Parathyroid adenoma (tissue), 2 donors: Measurements from ENCODE around the gene DSCAM.
"Not testable (repeated sequence)": the region's sequence is repeated elsewhere in the genome, so short reads cannot be mapped to it uniquely, and the experiment has no call there.

Experiments used
- H2AFZ ChIP-seq: fragments of 300-600 bp; sonication (generic); one replicate; pipeline ENCODE4 v1.7.0; 2017; ENCODE audit warnings: antibody characterized with exemption, mild to moderate bottlenecking
- H3K27ac ChIP-seq: fragments of 300-600 bp; sonication (generic); one replicate; pipeline ENCODE4 v1.7.0; 2017
- H3K27me3 ChIP-seq: fragments of 300-600 bp; sonication (generic); one replicate; pipeline ENCODE4 v1.7.0; 2017; ENCODE audit warnings: low read length; ENCODE audit not compliant: control insufficient read depth, insufficient read depth
- H3K36me3 ChIP-seq: fragments of 300-600 bp; sonication (generic); one replicate; pipeline ENCODE4 v1.7.0; 2017; ENCODE audit warnings: low read length; ENCODE audit not compliant: control insufficient read depth, insufficient read depth
- H3K4me1 ChIP-seq: fragments of 300-600 bp; sonication (generic); one replicate; pipeline ENCODE4 v1.7.0; 2017; ENCODE audit warnings: control low read depth
- H3K4me2 ChIP-seq: fragments of 300-600 bp; sonication (generic); one replicate; pipeline ENCODE4 v1.7.0; 2017; ENCODE audit warnings: low read length
- H3K4me3 ChIP-seq: fragments of 300-600 bp; sonication (generic); one replicate; pipeline ENCODE4 v1.7.0; 2017; ENCODE audit warnings: low read depth, low read length
- H3K79me2 ChIP-seq: fragments of 300-600 bp; sonication (generic); one replicate; pipeline ENCODE4 v1.7.0; 2017; ENCODE audit warnings: control low read depth
- H3K9ac ChIP-seq: fragments of 300-600 bp; sonication (generic); one replicate; pipeline ENCODE4 v1.7.0; 2017; ENCODE audit warnings: mild to moderate bottlenecking
- H3K9me3 ChIP-seq: fragments of 300-600 bp; sonication (generic); one replicate; pipeline ENCODE4 v1.7.0; 2017; ENCODE audit warnings: low read length; ENCODE audit not compliant: control insufficient read depth
- TF ChIP-seq, protein P1 (sequence below): fragments of 300-600 bp; sonication (generic); IDR thresholded peaks from one replicate; pipeline ENCODE4 v1.7.0; 2017; ENCODE audit warnings: antibody characterized with exemption, mild to moderate bottlenecking
- donor health status: primary hyperparathyroidism.

Gene DSCAM

GRCh38 chr21:40029888-40030287 is 817.1 kb downstream of the DSCAM start:
- Histone ChIP-seq H3K9ac (no peak overlapping the region), H3K4me3 (no peak overlapping the region), H3K4me2 (no peak overlapping the region), H3K4me1 (no peaks in the 10 kb centered on the region), H2AFZ (no peak overlapping the region), H3K79me2 (no peaks in the 10 kb centered on the region), H3K9me3 (no peaks in the 10 kb centered on the region), H3K36me3 (no peaks in the 10 kb centered on the region), H3K27ac (no peak overlapping the region), H3K27me3 (no peaks in the 10 kb centered on the region)
- TF ChIP-seq, protein P1, sequence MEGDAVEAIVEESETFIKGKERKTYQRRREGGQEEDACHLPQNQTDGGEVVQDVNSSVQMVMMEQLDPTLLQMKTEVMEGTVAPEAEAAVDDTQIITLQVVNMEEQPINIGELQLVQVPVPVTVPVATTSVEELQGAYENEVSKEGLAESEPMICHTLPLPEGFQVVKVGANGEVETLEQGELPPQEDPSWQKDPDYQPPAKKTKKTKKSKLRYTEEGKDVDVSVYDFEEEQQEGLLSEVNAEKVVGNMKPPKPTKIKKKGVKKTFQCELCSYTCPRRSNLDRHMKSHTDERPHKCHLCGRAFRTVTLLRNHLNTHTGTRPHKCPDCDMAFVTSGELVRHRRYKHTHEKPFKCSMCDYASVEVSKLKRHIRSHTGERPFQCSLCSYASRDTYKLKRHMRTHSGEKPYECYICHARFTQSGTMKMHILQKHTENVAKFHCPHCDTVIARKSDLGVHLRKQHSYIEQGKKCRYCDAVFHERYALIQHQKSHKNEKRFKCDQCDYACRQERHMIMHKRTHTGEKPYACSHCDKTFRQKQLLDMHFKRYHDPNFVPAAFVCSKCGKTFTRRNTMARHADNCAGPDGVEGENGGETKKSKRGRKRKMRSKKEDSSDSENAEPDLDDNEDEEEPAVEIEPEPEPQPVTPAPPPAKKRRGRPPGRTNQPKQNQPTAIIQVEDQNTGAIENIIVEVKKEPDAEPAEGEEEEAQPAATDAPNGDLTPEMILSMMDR, result no peak

DNA sequence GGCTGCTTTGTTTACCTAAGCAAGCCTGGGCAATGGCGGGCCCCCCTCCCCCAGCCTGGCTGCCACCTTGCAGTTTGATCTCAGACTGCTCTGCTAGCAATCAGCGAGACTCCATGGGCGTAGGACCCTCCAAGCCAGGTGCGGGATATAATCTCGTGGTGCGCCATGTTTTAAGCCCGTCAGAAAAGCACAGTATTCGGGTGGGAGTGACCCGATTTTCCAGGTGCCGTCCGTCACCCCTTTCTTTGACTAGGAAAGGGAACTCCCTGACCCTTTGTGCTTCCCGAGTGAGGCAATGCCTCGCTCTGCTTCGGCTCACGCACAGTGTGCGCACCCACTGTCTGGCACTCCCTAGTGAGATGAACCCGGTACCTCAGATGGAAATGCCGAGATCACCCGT is 818.6 kb downstream of the DSCAM start:
- not testable (repeated sequence) for H3K36me3 ChIP-seq, H3K4me1 ChIP-seq, H3K9ac ChIP-seq, H3K27ac ChIP-seq, H2AFZ ChIP-seq, H3K4me2 ChIP-seq, H3K4me3 ChIP-seq, H3K27me3 ChIP-seq, H3K79me2 ChIP-seq, H3K9me3 ChIP-seq

DNA sequence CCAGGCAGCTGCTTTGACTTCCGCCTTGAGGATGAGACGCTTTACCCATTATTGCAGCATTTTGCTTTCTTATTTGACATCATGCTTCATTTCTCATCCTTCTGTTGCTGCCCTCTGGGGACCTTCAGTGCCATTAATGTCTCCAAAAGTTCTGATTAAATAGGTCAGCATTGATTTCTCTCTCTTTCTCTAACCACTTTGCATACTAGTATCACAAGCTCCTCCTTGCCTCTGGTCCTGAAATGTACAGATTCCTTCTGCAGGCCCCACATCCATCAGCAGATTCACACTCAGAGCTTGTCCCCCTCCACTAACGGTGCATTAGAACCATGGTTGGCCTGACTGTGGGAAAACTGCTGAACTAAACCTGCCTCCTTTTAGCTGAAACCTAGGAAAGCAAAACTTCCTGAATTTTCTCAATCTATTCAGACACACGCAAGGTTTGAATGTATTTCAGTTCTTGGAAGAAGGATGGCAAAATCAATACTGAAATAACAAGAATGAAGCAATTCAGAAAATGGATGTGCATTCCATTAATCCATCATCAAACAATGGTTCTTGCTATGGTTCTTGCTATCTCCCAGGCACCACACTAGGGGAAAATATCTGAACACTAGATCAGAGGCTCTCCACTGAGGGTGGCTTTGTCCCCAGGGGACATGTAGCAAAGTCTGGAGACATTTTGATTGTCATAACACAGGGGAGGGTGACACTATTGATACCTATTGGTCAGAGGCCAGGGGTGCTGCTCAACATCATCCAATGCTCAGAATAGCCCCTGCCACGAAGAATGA is 825.2 kb downstream of the DSCAM start:
- Histone ChIP-seq H3K9me3 (no peaks in the 10 kb centered on the region), H3K4me2 (no peak overlapping the region), H3K27ac (no peak overlapping the region), H3K4me1 (no peaks in the 10 kb centered on the region), H3K4me3 (no peak overlapping the region), H3K27me3 (no peaks in the 10 kb centered on the region), H2AFZ (no peak overlapping the region), H3K36me3 (no peaks in the 10 kb centered on the region), H3K9ac (no peak overlapping the region), H3K79me2 (no peaks in the 10 kb centered on the region)
- TF ChIP-seq, protein P1, result no peak

- Histone ChIP-seq H3K36me3 (no peaks in the 10 kb centered on the region), H3K27me3 (no peaks in the 10 kb centered on the region), H3K9ac (no peak overlapping the region)
These were observed 826.3 kb downstream of the DSCAM start for GRCh38 chr21:40020651-40021050.

GRCh38 chr21:40018871-40019475 is 828.0 kb downstream of the DSCAM start:
- H3K79me2 ChIP-seq, result no peaks in the 10 kb centered on the region
- TF ChIP-seq, protein P1, result no peak
- no peak overlapping the region for H3K4me2 ChIP-seq
- no peaks in the 10 kb centered on the region for H3K4me1 ChIP-seq
- H2AFZ ChIP-seq, result no peak overlapping the region
- H3K27me3 ChIP-seq, result no peaks in the 10 kb centered on the region
- H3K4me3 ChIP-seq, result no peak overlapping the region
- no peaks in the 10 kb centered on the region for H3K36me3 ChIP-seq
- no peak overlapping the region for H3K27ac ChIP-seq
- no peaks in the 10 kb centered on the region for H3K9me3 ChIP-seq
- no peak overlapping the region for H3K9ac ChIP-seq

More at GRCh38 chr21:40020651-40021050, 826.3 kb downstream of the DSCAM start:
- TF ChIP-seq, protein P1, result no peak
- no peak overlapping the region for H3K4me2 ChIP-seq
- H3K9me3 ChIP-seq, result no peaks in the 10 kb centered on the region
- no peak overlapping the region for H2AFZ ChIP-seq
- no peaks in the 10 kb centered on the region for H3K79me2 ChIP-seq
- H3K4me1 ChIP-seq, result no peaks in the 10 kb centered on the region
- H3K27ac ChIP-seq, result no peak overlapping the region
- no peak overlapping the region for H3K4me3 ChIP-seq
